ENCODE data around the gene AIDA. TPM values are rescaled to one million over a fixed set of nuclear protein-coding genes. Genes with fewer than 3 reads are reported as not detected.
"Not testable (repeated sequence)": the region's sequence is repeated elsewhere in the genome, so short reads cannot be mapped to it uniquely, and the experiment has no call there.

The AIDA gene
- total RNA-seq, 1 donor from 2014 or later = 40.5 TPM

GRCh38 chr1:222696741-222697140 lies 15.6 kb downstream of the AIDA start:
- H3K27ac Mint-ChIP-seq = no peak overlapping the region
- no peak for DNase-seq
- H3K9me3 Mint-ChIP-seq = no peaks in the 10 kb centered on the region
- H3K36me3 Mint-ChIP-seq (ENCODE audit: low read depth) = peaks cover 16% of the 10 kb centered on the region
- H3K4me1 Mint-ChIP-seq = peaks cover 4% of the 10 kb centered on the region
- no peak overlapping the region for H3K4me3 Mint-ChIP-seq
- no peaks in the 10 kb centered on the region for H3K27me3 Mint-ChIP-seq
- intact Hi-C loops (cut with micrococcal nuclease) = no loop called here

- Mint-ChIP-seq H3K27me3 (no peaks in the 10 kb centered on the region), H3K27ac (no peak overlapping the region), H3K4me3 (no peak overlapping the region), H3K36me3 (ENCODE audit: low read depth) (peaks cover 15% of the 10 kb centered on the region), H3K9me3 (no peaks in the 10 kb centered on the region), H3K4me1 (peaks cover 8% of the 10 kb centered on the region)
- no peak for DNase-seq
- intact Hi-C loops (cut with micrococcal nuclease) = no loop called here
Observed at GRCh38 chr1:222694927-222695326, 17.4 kb downstream of the AIDA start.

- Mint-ChIP-seq H3K27me3 (no peaks in the 10 kb centered on the region), H3K36me3 (ENCODE audit: low read depth) (peaks cover 15% of the 10 kb centered on the region), H3K4me1 (peaks cover 8% of the 10 kb centered on the region), H3K27ac (no peak overlapping the region), H3K9me3 (no peaks in the 10 kb centered on the region), H3K4me3 (no peak overlapping the region)
- intact Hi-C loops (cut with micrococcal nuclease) = no loop called here
- no peak for DNase-seq
Observed at GRCh38 chr1:222691016-222691415, 21.3 kb downstream of the AIDA start.

GRCh38 chr1:222680080-222680479 lies 32.2 kb downstream of the AIDA start:
- Mint-ChIP-seq H3K4me3 (no peak overlapping the region), H3K27ac (no peak overlapping the region), H3K27me3 (no peaks in the 10 kb centered on the region), H3K9me3 (no peaks in the 10 kb centered on the region), H3K36me3 (ENCODE audit: low read depth) (peaks cover 16% of the 10 kb centered on the region), H3K4me1 (no peaks in the 10 kb centered on the region)
- DNase-seq = no peak
- intact Hi-C loops (cut with micrococcal nuclease) = no loop called here

GRCh38 chr1:222670110-222670509 lies 42.2 kb downstream of the AIDA start:
- Mint-ChIP-seq H3K4me3 (no peak overlapping the region), H3K4me1 (peaks cover 9% of the 10 kb centered on the region), H3K27ac (no peak overlapping the region), H3K9me3 (no peaks in the 10 kb centered on the region), H3K27me3 (no peaks in the 10 kb centered on the region), H3K36me3 (ENCODE audit: low read depth) (peaks cover 54% of the 10 kb centered on the region)
- intact Hi-C loops (cut with micrococcal nuclease) = no loop called here
- DNase-seq = no peak

- H3K9me3 Mint-ChIP-seq; H3K27ac Mint-ChIP-seq; H3K4me3 Mint-ChIP-seq; DNase-seq; H3K27me3 Mint-ChIP-seq; intact Hi-C loops (cut with micrococcal nuclease): not testable (repeated sequence)
- Mint-ChIP-seq H3K36me3 (ENCODE audit: low read depth) (peaks cover 54% of the 10 kb centered on the region), H3K4me1 (peaks cover 10% of the 10 kb centered on the region)
Observed at GRCh38 chr1:222669107-222669506, 43.2 kb downstream of the AIDA start.

GRCh38 chr1:222668184-222668583 lies 44.1 kb downstream of the AIDA start:
- intact Hi-C loops (cut with micrococcal nuclease); DNase-seq: not testable (repeated sequence)
- H3K36me3 Mint-ChIP-seq (ENCODE audit: low read depth) = peaks cover 59% of the 10 kb centered on the region

GRCh38 chr1:222665964-222666363 lies 46.3 kb downstream of the AIDA start:
- Mint-ChIP-seq H3K36me3 (ENCODE audit: low read depth) (peaks cover 62% of the 10 kb centered on the region), H3K9me3 (no peaks in the 10 kb centered on the region), H3K4me3 (no peak overlapping the region), H3K4me1 (peaks cover 15% of the 10 kb centered on the region), H3K27me3 (no peaks in the 10 kb centered on the region), H3K27ac (no peak overlapping the region)
- intact Hi-C loops (cut with micrococcal nuclease) = no loop called here
- DNase-seq = no peak

More at GRCh38 chr1:222668184-222668583, 44.1 kb downstream of the AIDA start:
- H3K27me3 Mint-ChIP-seq, H3K4me3 Mint-ChIP-seq, H3K27ac Mint-ChIP-seq, H3K9me3 Mint-ChIP-seq: not testable (repeated sequence)
- peaks cover 10% of the 10 kb centered on the region for H3K4me1 Mint-ChIP-seq

- intact Hi-C loops (cut with micrococcal nuclease) = no loop called here
- H3K4me1 Mint-ChIP-seq = peaks cover 10% of the 10 kb centered on the region
- H3K4me3 Mint-ChIP-seq = no peak overlapping the region
- no peaks in the 10 kb centered on the region for H3K9me3 Mint-ChIP-seq
- peaks cover 68% of the 10 kb centered on the region for H3K36me3 Mint-ChIP-seq (ENCODE audit: low read depth)
- no peak for DNase-seq
- no peak overlapping the region for H3K27ac Mint-ChIP-seq
- no peaks in the 10 kb centered on the region for H3K27me3 Mint-ChIP-seq
Observed at GRCh38 chr1:222663431-222663934, 48.8 kb downstream of the AIDA start.

GRCh38 chr1:222657899-222658298 lies 54.4 kb downstream of the AIDA start:
- Mint-ChIP-seq H3K36me3 (ENCODE audit: low read depth) (peaks cover 81% of the 10 kb centered on the region), H3K27ac (no peak overlapping the region), H3K4me1 (peaks cover 45% of the 10 kb centered on the region), H3K27me3 (no peaks in the 10 kb centered on the region), H3K9me3 (no peaks in the 10 kb centered on the region), H3K4me3 (no peak overlapping the region)
- intact Hi-C loops (cut with micrococcal nuclease) = loop anchor here (10.0 kb wide), 3 partner anchors 157 to 943 kb away; partner anchors contain the start of gene DISP1
- DNase-seq = no peak

GRCh38 chr1:222656391-222657155 lies 55.7 kb downstream of the AIDA start:
- Mint-ChIP-seq H3K4me1 (peaks cover 50% of the 10 kb centered on the region), H3K27me3 (no peaks in the 10 kb centered on the region), H3K4me3 (peak overlapping the region; percentile 6), H3K9me3 (no peaks in the 10 kb centered on the region), H3K27ac (no peak overlapping the region), H3K36me3 (ENCODE audit: low read depth) (peaks cover 84% of the 10 kb centered on the region)
- DNase-seq = no peak
- intact Hi-C loops (cut with micrococcal nuclease) = loop anchor here (10.0 kb wide), 3 partner anchors 158 to 942 kb away; partner anchors contain the start of gene DISP1

- H3K36me3 Mint-ChIP-seq (ENCODE audit: low read depth) = peaks cover 84% of the 10 kb centered on the region
- DNase-seq = peak; percentile 92
- intact Hi-C loops (cut with micrococcal nuclease) = loop anchor here (2.0 to 10.0 kb wide), 5 partner anchors 78 to 940 kb away; partner anchors contain the start of gene DISP1
- H3K4me3 Mint-ChIP-seq = peak overlapping the region; percentile 69
- peak overlapping the region; percentile 86 for H3K27ac Mint-ChIP-seq
- peaks cover 51% of the 10 kb centered on the region for H3K4me1 Mint-ChIP-seq
- no peaks in the 10 kb centered on the region for H3K9me3 Mint-ChIP-seq
- no peaks in the 10 kb centered on the region for H3K27me3 Mint-ChIP-seq
Observed at GRCh38 chr1:222654849-222655248, 57.4 kb downstream of the AIDA start.

GRCh38 chr1:222653178-222653827 lies 59.0 kb downstream of the AIDA start:
- Mint-ChIP-seq H3K27me3 (no peaks in the 10 kb centered on the region), H3K4me1 (peaks cover 49% of the 10 kb centered on the region), H3K9me3 (no peaks in the 10 kb centered on the region), H3K36me3 (ENCODE audit: low read depth) (peaks cover 76% of the 10 kb centered on the region), H3K4me3 (peak overlapping the region; percentile 69), H3K27ac (peak overlapping the region; percentile 65)
- intact Hi-C loops (cut with micrococcal nuclease) = loop anchor here (1.0 to 10.0 kb wide), 7 partner anchors 9 to 939 kb away; partner anchors contain the start of genes AIDA, BROX, DISP1 and MIA3
- DNase-seq = peak; percentile 81

GRCh38 chr1:222652676-222653075 lies 59.6 kb downstream of the AIDA start:
- Mint-ChIP-seq H3K27ac (peak overlapping the region; percentile 65), H3K36me3 (ENCODE audit: low read depth) (peaks cover 70% of the 10 kb centered on the region), H3K4me1 (peaks cover 52% of the 10 kb centered on the region), H3K9me3 (no peaks in the 10 kb centered on the region), H3K4me3 (peak overlapping the region; percentile 69), H3K27me3 (no peaks in the 10 kb centered on the region)
- peak; percentile 61 for DNase-seq
- intact Hi-C loops (cut with micrococcal nuclease) = loop anchor here (1.0 to 10.0 kb wide), 7 partner anchors 8 to 938 kb away; partner anchors contain the start of genes AIDA, BROX, DISP1 and MIA3
